ENCODE data around the gene ATAD3C. TPM values are rescaled to one million over a fixed set of nuclear protein-coding genes. Genes with fewer than 3 reads are reported as not detected.
A peak's percentile ranks its signal among the peaks of the same experiment; 100 is the strongest.
"Not testable (repeated sequence)": the region's sequence is repeated elsewhere in the genome, so short reads cannot be mapped to it uniquely, and the experiment has no call there.

ATAD3C gene
- total RNA-seq, 2 experiments from 2014 or later, result 0.17 to 0.69 TPM

DNA sequence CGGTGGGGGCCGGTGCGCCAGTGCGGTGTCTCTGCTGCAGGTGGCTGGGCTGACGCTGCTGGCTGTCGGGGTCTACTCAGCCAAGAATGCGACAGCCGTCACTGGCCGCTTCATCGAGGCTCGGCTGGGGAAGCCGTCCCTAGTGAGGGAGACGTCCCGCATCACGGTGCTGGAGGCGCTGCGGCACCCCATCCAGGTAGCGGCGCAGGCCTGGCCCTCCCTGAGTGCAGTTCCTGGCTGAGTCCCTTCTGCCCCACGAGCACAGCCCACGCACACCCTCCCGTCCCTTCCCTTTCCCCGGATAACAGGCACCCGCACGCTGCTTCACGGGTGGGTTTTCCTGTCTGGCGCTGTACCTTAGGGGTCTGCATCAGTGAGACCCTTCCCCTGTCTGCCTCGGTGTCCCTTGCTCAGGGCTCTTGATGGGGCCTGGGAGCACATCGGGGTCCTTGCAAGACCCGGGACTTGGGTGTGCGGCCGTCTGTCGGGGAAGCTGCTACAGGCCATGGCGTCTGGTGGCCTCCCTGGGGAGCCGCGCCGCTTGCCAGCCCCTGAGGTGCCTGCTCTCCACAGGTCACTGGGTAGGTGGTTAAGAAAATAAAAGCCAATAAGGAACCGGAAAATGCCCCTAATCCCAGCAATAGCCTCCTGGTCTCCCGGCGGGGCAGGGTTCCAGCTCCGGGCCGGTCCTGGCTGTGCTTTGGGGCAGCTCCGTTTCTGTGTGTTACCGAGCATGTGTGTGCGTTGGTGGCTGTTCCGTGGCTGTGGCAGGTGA, 35.7 kb downstream of the ATAD3C start:
- H3K9me3 Mint-ChIP-seq, H3K4me1 Mint-ChIP-seq, CTCF ChIA-PET, H3K4me3 Mint-ChIP-seq, DNase-seq, POLR2A ChIA-PET, H3K27me3 Mint-ChIP-seq, H3K27ac Mint-ChIP-seq: not testable (repeated sequence)
- peaks cover 29% of the 10 kb centered on the region for H3K36me3 Mint-ChIP-seq (ENCODE audit: low read depth)

DNA sequence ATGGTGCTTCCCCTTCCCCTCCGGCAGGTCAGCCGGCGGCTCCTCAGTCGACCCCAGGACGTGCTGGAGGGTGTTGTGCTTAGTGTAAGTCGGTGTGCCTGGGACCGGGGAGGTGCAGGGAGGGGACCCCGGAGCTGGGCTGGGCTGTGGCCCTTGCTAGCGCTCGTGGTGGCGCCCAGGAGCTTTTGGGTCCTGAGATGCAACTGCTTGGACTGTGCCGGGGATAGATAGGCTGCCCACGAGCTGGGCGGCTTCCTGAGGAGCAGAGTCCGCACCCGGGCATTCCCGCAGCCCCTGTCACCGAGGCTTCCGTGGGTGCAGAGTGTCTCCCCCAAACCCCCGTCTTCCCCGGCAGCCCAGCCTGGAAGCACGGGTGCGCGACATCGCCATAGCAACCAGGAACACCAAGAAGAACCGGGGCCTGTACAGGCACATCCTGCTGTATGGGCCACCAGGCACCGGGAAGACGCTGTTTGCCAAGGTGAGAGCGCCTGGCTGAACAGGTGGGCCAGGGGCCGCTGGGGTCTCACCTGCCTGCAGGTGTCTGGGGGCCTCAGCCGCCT, 36.3 kb downstream of the ATAD3C start:
- CTCF ChIA-PET, H3K4me3 Mint-ChIP-seq, DNase-seq, H3K27ac Mint-ChIP-seq, H3K27me3 Mint-ChIP-seq, POLR2A ChIA-PET, H3K9me3 Mint-ChIP-seq, H3K4me1 Mint-ChIP-seq: not testable (repeated sequence)
- peaks cover 31% of the 10 kb centered on the region for H3K36me3 Mint-ChIP-seq (ENCODE audit: low read depth)

DNA sequence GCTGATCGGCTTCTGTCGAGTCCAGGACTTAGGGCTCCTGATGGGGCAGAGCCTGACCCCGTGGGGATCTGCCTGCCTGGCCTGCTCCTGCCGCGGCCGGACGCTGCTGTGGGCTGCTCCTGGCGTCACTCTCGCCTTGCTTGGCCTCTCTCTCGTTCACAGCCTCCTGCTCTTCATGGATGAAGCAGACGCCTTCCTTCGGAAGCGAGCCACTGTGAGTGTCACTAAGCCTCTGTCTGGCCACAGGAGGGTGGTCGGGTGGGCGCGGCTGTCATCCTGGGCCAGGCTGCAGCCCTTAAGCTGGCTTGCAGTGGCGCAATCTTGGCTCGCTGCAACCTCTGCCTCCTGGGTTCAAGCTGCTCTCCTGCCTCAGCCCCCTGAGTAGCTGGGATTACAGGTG, 38.2 kb downstream of the ATAD3C start:
- POLR2A ChIA-PET, result no interaction called here
- H3K36me3 Mint-ChIP-seq (ENCODE audit: low read depth), result peaks cover 37% of the 10 kb centered on the region

DNA sequence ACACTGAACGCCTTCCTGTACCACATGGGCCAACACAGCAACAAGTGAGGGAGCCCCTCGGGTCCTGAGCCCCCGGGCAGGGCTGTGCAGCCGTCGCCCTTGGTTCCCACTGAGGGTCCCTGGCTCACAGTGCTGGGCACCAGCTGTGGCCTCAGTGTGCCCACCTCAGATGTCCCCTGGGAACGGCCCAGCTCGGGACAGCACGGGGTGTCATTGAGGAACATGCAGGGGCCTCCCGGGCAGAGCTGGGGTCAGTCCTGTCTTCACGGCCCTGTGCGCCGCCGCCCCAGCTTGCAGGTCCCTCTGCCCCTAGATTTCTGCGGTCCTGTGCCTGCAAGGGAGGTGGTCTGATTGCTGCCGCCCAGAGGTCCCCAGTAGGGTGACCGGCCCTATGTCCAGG, 39.7 kb downstream of the ATAD3C start:
- ChIA-PET POLR2A (no interaction called here), CTCF (no interaction called here)
- Mint-ChIP-seq H3K36me3 (ENCODE audit: low read depth) (peaks cover 47% of the 10 kb centered on the region), H3K27me3 (no peaks in the 10 kb centered on the region), H3K27ac (peak overlapping the region; percentile 46), H3K9me3 (peaks cover 7% of the 10 kb centered on the region), H3K4me3 (no peak overlapping the region), H3K4me1 (no peaks in the 10 kb centered on the region)
- no peak for DNase-seq

More for the DNA sequence above, 38.2 kb downstream of the ATAD3C start:
- Mint-ChIP-seq H3K27ac (no peak overlapping the region), H3K4me3 (no peak overlapping the region), H3K27me3 (no peaks in the 10 kb centered on the region), H3K4me1 (no peaks in the 10 kb centered on the region), H3K9me3 (no peaks in the 10 kb centered on the region)
- CTCF ChIA-PET, result no interaction called here
- no peak for DNase-seq

DNA sequence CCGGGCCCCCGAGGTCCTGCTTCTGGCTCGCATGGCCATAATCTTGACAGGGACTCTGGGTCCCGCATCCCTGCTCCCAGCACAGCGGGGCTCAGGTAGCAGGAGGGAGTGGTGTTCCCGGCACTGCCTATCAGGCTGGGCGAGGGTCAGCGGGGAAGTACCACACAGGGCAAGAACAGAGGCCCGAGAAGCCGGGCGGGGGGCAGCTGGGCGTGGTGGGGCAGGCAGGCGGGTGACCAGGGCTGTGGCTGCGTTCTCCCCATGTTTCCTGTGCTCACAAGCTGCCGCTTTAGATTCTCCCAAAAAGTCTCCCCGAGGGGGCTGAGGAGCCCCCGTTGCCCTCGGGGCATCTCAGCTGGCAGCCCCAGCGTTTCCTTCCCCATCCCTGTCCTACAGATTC, 40.4 kb downstream of the ATAD3C start:
- H3K4me3 Mint-ChIP-seq, result no peak overlapping the region
- POLR2A ChIA-PET, result no interaction called here

DNA sequence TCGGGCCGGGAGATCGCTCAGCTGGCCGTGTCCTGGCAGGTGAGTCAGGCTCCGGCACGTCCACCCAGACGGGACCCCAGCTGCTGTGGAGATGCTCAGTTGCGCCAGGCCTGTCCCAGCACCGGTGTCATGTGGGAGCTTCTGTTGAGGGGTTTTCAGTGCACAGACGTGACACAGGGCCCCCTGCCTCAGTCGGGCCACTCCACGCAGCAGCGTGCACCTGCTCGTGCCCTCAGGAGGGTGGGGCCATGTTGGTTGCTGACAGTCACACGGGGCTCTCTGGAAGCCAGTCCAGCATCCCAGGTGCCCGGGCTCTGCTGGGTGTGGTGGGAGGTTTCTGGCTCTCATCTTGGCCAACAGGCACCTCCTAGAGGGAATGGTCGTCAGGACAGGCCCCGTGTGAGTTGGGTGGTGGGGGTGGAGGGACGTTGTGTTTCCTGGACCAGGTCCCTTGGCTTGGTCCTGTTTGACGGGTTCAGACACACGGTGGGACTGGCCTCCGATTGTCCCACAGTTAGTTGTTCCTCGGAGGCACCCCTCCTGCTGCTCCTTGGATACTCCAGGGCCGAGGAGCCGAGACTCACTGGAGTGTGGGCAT, 41.2 kb downstream of the ATAD3C start:
- POLR2A ChIA-PET, result no interaction called here
- Mint-ChIP-seq H3K4me3 (no peak overlapping the region), H3K9me3 (peaks cover 7% of the 10 kb centered on the region), H3K36me3 (ENCODE audit: low read depth) (peaks cover 47% of the 10 kb centered on the region), H3K27ac (no peak overlapping the region), H3K4me1 (no peaks in the 10 kb centered on the region), H3K27me3 (no peaks in the 10 kb centered on the region)
- DNase-seq, result no peak
- CTCF ChIA-PET, result no interaction called here

More for the DNA sequence above, 40.4 kb downstream of the ATAD3C start:
- DNase-seq, result no peak
- no peak overlapping the region for H3K27ac Mint-ChIP-seq
- no peaks in the 10 kb centered on the region for H3K4me1 Mint-ChIP-seq
- no peaks in the 10 kb centered on the region for H3K27me3 Mint-ChIP-seq
- H3K9me3 Mint-ChIP-seq, result peaks cover 7% of the 10 kb centered on the region
- CTCF ChIA-PET, result no interaction called here
- H3K36me3 Mint-ChIP-seq (ENCODE audit: low read depth), result peaks cover 47% of the 10 kb centered on the region

DNA sequence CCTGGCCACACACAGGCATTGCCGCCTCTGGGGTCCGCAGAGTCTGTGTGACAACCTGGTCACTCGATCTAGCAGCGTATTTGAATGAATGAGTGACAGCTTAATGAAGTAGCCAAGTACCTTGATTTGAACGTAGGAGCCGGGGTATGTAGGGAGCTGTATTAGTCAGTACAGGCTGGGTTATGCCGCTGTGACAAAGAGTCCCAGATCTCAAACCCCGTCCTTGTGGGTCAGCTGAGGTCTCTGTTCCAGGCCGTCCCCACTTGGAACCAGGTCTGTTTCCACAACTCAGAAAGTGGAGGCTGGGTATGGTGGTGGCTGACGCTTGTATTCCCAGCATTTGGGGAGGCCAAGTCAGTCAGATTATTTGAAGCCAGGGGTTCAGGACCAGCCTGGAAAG, 42.1 kb downstream of the ATAD3C start:
- H3K4me3 Mint-ChIP-seq, result no peak overlapping the region
- H3K27me3 Mint-ChIP-seq, result no peaks in the 10 kb centered on the region
- H3K27ac Mint-ChIP-seq, result no peak overlapping the region
- CTCF ChIA-PET, result no interaction called here
- no peaks in the 10 kb centered on the region for H3K4me1 Mint-ChIP-seq
- no peak for DNase-seq
- peaks cover 7% of the 10 kb centered on the region for H3K9me3 Mint-ChIP-seq
- POLR2A ChIA-PET, result no interaction called here
- H3K36me3 Mint-ChIP-seq (ENCODE audit: low read depth), result peaks cover 47% of the 10 kb centered on the region

DNA sequence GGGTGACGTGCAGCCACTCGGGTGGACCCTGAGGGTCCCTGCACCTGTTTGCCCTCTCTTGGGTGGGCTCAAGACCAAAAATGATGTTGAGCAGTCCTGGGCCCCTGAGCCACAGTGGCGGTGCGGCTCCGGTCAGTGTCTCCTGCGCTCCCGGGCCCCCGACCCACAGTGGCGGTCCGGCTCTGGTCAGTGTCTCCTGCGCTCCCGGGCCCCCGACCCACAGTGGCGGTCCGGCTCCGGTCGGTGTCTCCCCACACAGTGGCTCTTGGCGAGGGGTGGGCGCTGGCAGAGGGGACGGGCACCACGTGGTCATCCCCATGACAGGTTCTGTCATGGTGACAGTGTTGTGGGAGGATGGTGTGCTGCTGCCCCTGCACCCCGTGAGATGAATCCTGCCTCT, 44.8 kb downstream of the ATAD3C start:
- H3K4me3 Mint-ChIP-seq, POLR2A ChIA-PET, DNase-seq, H3K27me3 Mint-ChIP-seq, H3K9me3 Mint-ChIP-seq, H3K27ac Mint-ChIP-seq, H3K4me1 Mint-ChIP-seq: not testable (repeated sequence)
- peaks cover 33% of the 10 kb centered on the region for H3K36me3 Mint-ChIP-seq (ENCODE audit: low read depth)
- CTCF ChIA-PET, result interaction anchor here (1.1 kb wide), 1 partner anchor 10 kb away, joined by 3 read pairs; no protein-coding TSS in a partner anchor

DNA sequence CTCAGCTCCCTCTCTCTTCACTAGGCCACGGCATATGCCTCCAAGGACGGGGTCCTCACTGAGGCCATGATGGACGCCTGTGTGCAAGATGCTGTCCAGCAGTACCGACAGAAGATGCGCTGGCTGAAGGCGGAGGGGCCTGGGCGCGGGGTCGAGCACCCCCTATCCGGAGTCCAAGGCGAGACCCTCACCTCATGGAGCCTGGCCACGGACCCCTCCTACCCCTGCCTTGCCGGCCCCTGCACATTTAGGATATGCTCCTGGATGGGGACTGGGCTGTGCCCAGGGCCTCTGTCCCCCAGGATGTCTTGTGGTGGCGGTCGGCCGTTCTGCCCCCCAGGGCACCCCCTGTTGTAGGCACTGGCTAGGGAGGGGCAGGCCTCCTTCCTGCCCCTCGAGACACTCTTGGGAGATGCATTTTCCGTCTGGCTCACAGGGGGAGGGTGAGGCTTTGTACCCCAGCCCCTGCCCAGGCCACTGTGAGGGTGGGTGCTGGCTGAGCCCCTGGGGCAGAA, 46.0 kb downstream of the ATAD3C start:
- H3K27ac Mint-ChIP-seq, DNase-seq, H3K9me3 Mint-ChIP-seq, H3K27me3 Mint-ChIP-seq, POLR2A ChIA-PET, H3K4me3 Mint-ChIP-seq, H3K4me1 Mint-ChIP-seq: not testable (repeated sequence)
- CTCF ChIA-PET, result interaction anchor here (0.5 kb wide), 1 partner anchor 462 kb away, joined by 3 read pairs; no protein-coding TSS in a partner anchor
- H3K36me3 Mint-ChIP-seq (ENCODE audit: low read depth), result peaks cover 24% of the 10 kb centered on the region

DNA sequence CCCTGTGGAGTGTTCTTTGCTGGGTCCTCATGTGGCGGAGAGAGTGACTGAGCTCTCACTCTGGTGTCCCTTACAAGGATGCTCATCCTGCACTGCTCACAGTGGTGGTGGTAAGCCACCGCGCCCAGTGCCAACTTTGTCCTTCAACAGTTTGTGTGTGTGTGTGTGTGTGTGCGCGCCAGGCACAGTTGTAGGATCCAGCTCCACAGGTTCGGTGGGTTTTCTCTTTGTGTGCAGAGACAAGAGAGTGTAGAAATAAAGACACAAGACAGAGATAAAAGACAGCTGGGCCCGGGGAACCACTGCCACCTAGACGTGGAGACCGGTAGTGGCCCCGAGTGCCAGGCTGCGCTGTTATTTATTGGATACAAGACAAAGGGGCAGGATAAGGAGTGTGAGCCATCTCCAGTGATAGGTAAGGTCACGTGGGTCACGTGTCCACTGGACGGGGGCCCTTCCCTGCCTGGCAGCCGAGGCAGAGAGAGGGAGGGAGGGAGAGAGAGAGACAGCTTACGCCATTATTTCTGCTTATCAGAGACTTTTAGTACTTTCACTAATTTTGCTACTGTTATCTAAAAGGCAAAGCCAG, 55.4 kb downstream of the ATAD3C start:
- POLR2A ChIA-PET; H3K9me3 Mint-ChIP-seq; H3K27me3 Mint-ChIP-seq; H3K36me3 Mint-ChIP-seq (ENCODE audit: low read depth): not testable (repeated sequence)
- Mint-ChIP-seq H3K4me3 (peak overlapping the region; percentile 49), H3K27ac (peak overlapping the region; percentile 87), H3K4me1 (peaks cover 15% of the 10 kb centered on the region)
- CTCF ChIA-PET, result interaction anchor here (0.6 to 1.7 kb wide), 10 partner anchors 11 to 486 kb away, joined by 3 to 6 read pairs (median 4); partner anchors contain the start of gene AURKAIP1
- peak; percentile 81 for DNase-seq

DNA sequence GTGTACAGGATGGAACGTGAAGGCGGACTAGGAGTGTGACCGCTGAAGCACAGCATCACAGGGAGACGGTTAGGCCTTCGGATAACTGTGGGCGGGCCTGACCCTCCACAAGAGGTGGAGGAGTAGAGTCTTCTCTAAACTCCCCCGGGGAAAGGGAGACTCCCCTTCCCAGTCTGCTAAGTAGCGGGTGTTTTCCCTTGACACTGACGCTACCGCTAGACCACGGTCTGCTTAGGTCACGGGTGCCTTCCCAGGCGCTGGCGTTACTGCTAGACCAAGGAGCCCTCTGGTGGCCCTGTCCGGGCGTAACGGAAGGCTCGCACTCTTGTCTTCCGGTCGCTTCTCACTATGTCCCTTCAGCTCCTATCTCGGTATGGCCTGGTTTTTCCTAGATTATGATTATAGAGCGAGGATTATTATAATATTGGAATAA, 55.9 kb downstream of the ATAD3C start:
- H3K9me3 Mint-ChIP-seq; H3K27me3 Mint-ChIP-seq; POLR2A ChIA-PET; H3K36me3 Mint-ChIP-seq (ENCODE audit: low read depth); DNase-seq: not testable (repeated sequence)
- Mint-ChIP-seq H3K4me3 (peak overlapping the region; percentile 49), H3K4me1 (peaks cover 15% of the 10 kb centered on the region), H3K27ac (peak overlapping the region; percentile 87)
- CTCF ChIA-PET, result interaction anchor here (0.9 to 1.7 kb wide), 6 partner anchors 49 to 473 kb away, joined by 3 to 6 read pairs (median 4); no protein-coding TSS in a partner anchor

DNA sequence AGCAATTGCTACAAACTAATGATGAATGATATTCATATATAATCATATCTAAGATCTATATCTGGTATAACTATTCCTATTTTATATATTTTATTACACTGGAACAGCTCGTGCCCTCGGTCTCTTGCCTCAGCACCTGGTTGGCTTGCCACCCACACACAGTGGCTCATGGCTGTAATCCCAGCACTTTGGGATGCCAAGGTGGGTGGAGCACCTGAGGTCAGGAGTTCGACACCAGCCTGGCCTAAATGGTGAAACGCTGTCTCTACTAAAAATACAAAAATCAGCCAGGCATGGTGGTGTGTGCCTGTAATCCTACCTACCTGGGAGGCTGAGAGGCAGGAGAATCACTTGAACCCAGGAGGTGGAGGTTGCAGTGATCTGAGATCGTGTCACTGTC, 56.3 kb downstream of the ATAD3C start:
- CTCF ChIA-PET, result interaction anchor here (1.6 to 1.7 kb wide), 2 partner anchors 49 to 64 kb away, joined by 5 to 6 read pairs; no protein-coding TSS in a partner anchor
- H3K9me3 Mint-ChIP-seq; H3K27me3 Mint-ChIP-seq; H3K36me3 Mint-ChIP-seq (ENCODE audit: low read depth); DNase-seq; H3K4me3 Mint-ChIP-seq; POLR2A ChIA-PET: not testable (repeated sequence)
- Mint-ChIP-seq H3K27ac (peak overlapping the region; percentile 87), H3K4me1 (peaks cover 17% of the 10 kb centered on the region)

DNA sequence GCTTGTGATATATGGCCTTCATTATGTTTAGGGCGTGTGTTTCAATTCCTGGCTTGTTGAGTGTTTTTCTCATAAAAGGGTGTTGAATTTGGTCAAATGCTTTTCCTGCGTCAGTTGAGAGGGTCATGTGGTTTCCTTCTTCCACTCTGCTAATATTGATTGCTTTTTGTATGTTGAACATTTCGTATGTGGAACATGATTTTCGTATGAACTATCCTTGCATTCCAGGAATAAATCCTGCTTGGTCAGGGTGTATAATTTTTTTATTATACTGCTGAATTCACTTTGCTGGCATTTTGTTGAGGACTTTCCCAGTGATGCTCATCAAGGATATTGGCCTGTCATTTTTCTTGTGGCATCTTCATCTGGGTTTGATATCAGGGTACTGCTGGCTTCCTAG, 57.8 kb downstream of the ATAD3C start:
- Mint-ChIP-seq H3K4me3 (no peak overlapping the region), H3K27ac (no peak overlapping the region), H3K9me3 (no peaks in the 10 kb centered on the region), H3K27me3 (no peaks in the 10 kb centered on the region), H3K4me1 (peaks cover 22% of the 10 kb centered on the region), H3K36me3 (ENCODE audit: low read depth) (no peaks in the 10 kb centered on the region)
- DNase-seq, result no peak
- ChIA-PET POLR2A (no interaction called here), CTCF (no interaction called here)

Data from activated CD4-positive, alpha-beta T cell treated with anti-CD3 and anti-CD28 coated beads, Interleukin-2, amount 10 ng/mL, durations not matched to agents 7 days and 5 days (primary cell).